GM23338 (cell line): ENCODE data around the gene CCDC170. TPM values are rescaled to one million over a fixed set of nuclear protein-coding genes. Genes with fewer than 3 reads are reported as not detected.

Experiments used
- ATAC-seq: fragments of 200-7000 bp; cut with Tn5 transposase; 3 replicates; pipeline ENCODE4 v1.9.1; 2020
- DNase-seq: peaks from one replicate; pipeline ENCODE4 v3.0.0-alpha.2; 2015; ENCODE audit warnings: low spot score
- H2AFZ ChIP-seq: fragments of 200-600 bp; sonication (generic); 2 replicates; pipeline ENCODE4 v1.8.0; 2016; ENCODE audit warnings: antibody characterized with exemption, mild to moderate bottlenecking, moderate library complexity
- H3F3A ChIP-seq: fragments of 200-600 bp; sonication (generic); replicated peaks from 2 replicates; pipeline ENCODE4 v1.8.0; 2017; ENCODE audit warnings: antibody characterized with exemption, mixed run types, low read depth
- H3K27ac ChIP-seq: fragments of 200-600 bp; sonication (generic); 2 replicates; pipeline ENCODE4 v1.6.1; 2016; ENCODE audit warnings: low read depth
- H3K27me3 ChIP-seq: fragments of 200-600 bp; sonication (generic); 2 replicates; pipeline ENCODE4 v1.8.0; 2016; ENCODE audit warnings: mild to moderate bottlenecking, mixed run types, moderate library complexity; ENCODE audit not compliant: insufficient read depth
- H3K36me3 ChIP-seq: fragments of 200-600 bp; sonication (generic); 2 replicates; pipeline ENCODE4 v1.8.0; 2016; ENCODE audit warnings: mild to moderate bottlenecking; ENCODE audit not compliant: insufficient read depth
- H3K4me1 ChIP-seq: fragments of 200-600 bp; sonication (generic); 2 replicates; pipeline ENCODE4 v1.8.0; 2016; ENCODE audit warnings: mild to moderate bottlenecking, moderate library complexity; ENCODE audit not compliant: insufficient read depth
- H3K4me2 ChIP-seq: fragments of 200-600 bp; sonication (generic); 2 replicates; pipeline ENCODE4 v1.7.1; 2017; ENCODE audit warnings: mixed run types
- H3K4me3 ChIP-seq: fragments of 200-600 bp; sonication (generic); 2 replicates; pipeline ENCODE4 v1.6.1; 2016; ENCODE audit warnings: mixed run types
- H3K79me2 ChIP-seq: fragments of 200-600 bp; sonication (generic); replicated peaks from 2 replicates; pipeline ENCODE4 v1.8.0; 2017; ENCODE audit warnings: mild to moderate bottlenecking; ENCODE audit not compliant: insufficient read depth
- H3K9me2 ChIP-seq: fragments of 200-600 bp; sonication (generic); 2 replicates; pipeline ENCODE4 v1.8.0; 2017; ENCODE audit not compliant: insufficient read depth
- H4K20me1 ChIP-seq: fragments of 200-600 bp; sonication (generic); replicated peaks from 2 replicates; pipeline ENCODE4 v1.8.0; 2017; ENCODE audit warnings: mild to moderate bottlenecking; ENCODE audit not compliant: insufficient read depth
- H3K27ac Mint-ChIP-seq: 2 replicates; pipeline ENCODE4 v1.8.0; 2020; ENCODE audit warnings: inconsistent platforms, mild to moderate bottlenecking, moderate library complexity, mixed read lengths
- H3K27me3 Mint-ChIP-seq: 3 replicates; pipeline ENCODE4 v1.8.0; 2022; ENCODE audit warnings: low read depth, mild to moderate bottlenecking, moderate library complexity, mixed read lengths, inconsistent platforms; ENCODE audit not compliant: insufficient read depth, poor library complexity
- H3K36me3 Mint-ChIP-seq: 3 replicates; pipeline ENCODE4 v1.8.0; 2021; ENCODE audit warnings: low read depth, mild to moderate bottlenecking, inconsistent platforms, moderate library complexity, mixed read lengths
- H3K4me1 Mint-ChIP-seq: 3 replicates; pipeline ENCODE4 v1.8.0; 2020; ENCODE audit warnings: mild to moderate bottlenecking, inconsistent platforms, mixed read lengths
- H3K4me3 Mint-ChIP-seq: 3 replicates; pipeline ENCODE4 v1.8.0; 2021; ENCODE audit warnings: moderate library complexity, mild to moderate bottlenecking, inconsistent platforms, mixed read lengths
- H3K9me3 Mint-ChIP-seq: 3 replicates; pipeline ENCODE4 v1.8.0; 2020; ENCODE audit warnings: moderate library complexity, mild to moderate bottlenecking, inconsistent platforms, mixed read lengths
- CTCF ChIP-seq, 2 experiments: fragments of 200-600 bp in 1 of 2; sonication (generic) in 1 of 2; conservative IDR thresholded peaks; 2 replicates each; pipeline versions ENCODE4 v1.5.1 to v1.6.1; 2016 to 2017; ENCODE audit warnings: antibody characterized with exemption in 2 of 2, low read depth in 2 of 2, mild to moderate bottlenecking in 2 of 2, moderate library complexity in 1 of 2
- ETS1 ChIP-seq: IDR thresholded peaks from 2 replicates; pipeline ENCODE4 v1.6.1; 2016; ENCODE audit warnings: antibody characterized with exemption
- EZH2phosphoT487 ChIP-seq: fragments of 200-600 bp; sonication (generic); IDR thresholded peaks from one replicate; pipeline ENCODE4 v1.8.1; 2018; ENCODE audit warnings: antibody characterized with exemption; ENCODE audit not compliant: unreplicated experiment
- JUNB ChIP-seq: IDR thresholded peaks from one replicate; pipeline ENCODE4 v1.6.1; 2016; ENCODE audit warnings: antibody characterized with exemption; ENCODE audit not compliant: unreplicated experiment
- POLR2AphosphoS5 ChIP-seq: IDR thresholded peaks from 2 replicates; pipeline ENCODE4 v1.6.1; 2016; ENCODE audit warnings: antibody characterized with exemption, low read depth
- STAT1 ChIP-seq: IDR thresholded peaks from one replicate; pipeline ENCODE4 v1.6.1; 2016; ENCODE audit warnings: antibody characterized with exemption; ENCODE audit not compliant: unreplicated experiment
- ZNF114 ChIP-seq: fragments of 250-450 bp; sonication (Bioruptor Pico); IDR thresholded peaks from 2 replicates; pipeline ENCODE4 v1.5.0; 2020; ENCODE audit warnings: mild to moderate bottlenecking, moderate library complexity
- ZNF462 ChIP-seq: fragments of 250-450 bp; sonication (Bioruptor Pico); IDR thresholded peaks from 2 replicates; pipeline ENCODE4 v1.5.0; 2020; ENCODE audit warnings: mild to moderate bottlenecking, moderate library complexity
- polyA plus RNA-seq: library from polyadenylated mRNA; unstranded; fragments of >200 nt; fragmentation: Nextera tagmentation; extraction: Ambion mirVana; gene quantifications from 2 replicates; pipeline ENCODE4 v1.2.1, GENCODE V29; 2016
- total RNA-seq: library from RNA; depleted of rRNA; stranded (reverse); fragments of >200 nt; shearing (Covaris generic); gene quantifications from 2 replicates; pipeline ENCODE4 v1.2.3, GENCODE V29; 2014

CCDC170 gene
- total and polyA plus RNA-seq, 2 experiments from 2014 or later: 0.18 TPM; not detected in 1

- no peaks in the 10 kb centered on the region for H3K27me3 Mint-ChIP-seq
- Histone ChIP-seq H3K27ac (no peak overlapping the region), H3K9me2 (no peaks in the 10 kb centered on the region), H3K36me3 (no peaks in the 10 kb centered on the region), H4K20me1 (no peaks in the 10 kb centered on the region), H3K4me2 (no peak overlapping the region), H3K4me3 (no peak overlapping the region), H3K27me3 (no peaks in the 10 kb centered on the region), H3K4me1 (no peaks in the 10 kb centered on the region), H3F3A (no peaks in the 10 kb centered on the region), H3K79me2 (no peaks in the 10 kb centered on the region), H2AFZ (no peak overlapping the region)
- no peaks in the 10 kb centered on the region; the same call in 2 of the 3 replicates for H3K4me1 Mint-ChIP-seq
- H3K36me3 Mint-ChIP-seq: no peaks in the 10 kb centered on the region
- no peak overlapping the region for H3K4me3 Mint-ChIP-seq
- no peaks in the 10 kb centered on the region for H3K9me3 Mint-ChIP-seq
- no peak overlapping the region for H3K27ac Mint-ChIP-seq
- ATAC-seq (no peak), DNase-seq (no peak)
- TF ChIP-seq EZH2phosphoT487 (no peak), ZNF462 (CRISPR knock-in tag) (no peak), POLR2AphosphoS5 (no peak), STAT1 (no peak), ZNF114 (CRISPR knock-in tag) (no peak), ETS1 (no peak), CTCF (conservative IDR thresholded peaks at IDR 0.05; ENCODE audit: low read depth in 2 of 2) (no peak), JUNB (no peak)
Observed at GRCh38 chr6:151639750-151640149, 145.9 kb downstream of the CCDC170 start.
